NT2/D1 (cell line): ENCODE results near the gene TJP1.

Experiments used
- YY1 ChIP-seq: IDR thresholded peaks from 2 replicates; pipeline ENCODE4 v1.6.1; 2011; ENCODE audit not compliant: insufficient read length, insufficient read depth
- ZNF274 ChIP-seq: IDR thresholded peaks from 2 replicates; pipeline ENCODE4 v1.6.1; 2011; ENCODE audit warnings: mild to moderate bottlenecking, low read depth, low read length

DNA sequence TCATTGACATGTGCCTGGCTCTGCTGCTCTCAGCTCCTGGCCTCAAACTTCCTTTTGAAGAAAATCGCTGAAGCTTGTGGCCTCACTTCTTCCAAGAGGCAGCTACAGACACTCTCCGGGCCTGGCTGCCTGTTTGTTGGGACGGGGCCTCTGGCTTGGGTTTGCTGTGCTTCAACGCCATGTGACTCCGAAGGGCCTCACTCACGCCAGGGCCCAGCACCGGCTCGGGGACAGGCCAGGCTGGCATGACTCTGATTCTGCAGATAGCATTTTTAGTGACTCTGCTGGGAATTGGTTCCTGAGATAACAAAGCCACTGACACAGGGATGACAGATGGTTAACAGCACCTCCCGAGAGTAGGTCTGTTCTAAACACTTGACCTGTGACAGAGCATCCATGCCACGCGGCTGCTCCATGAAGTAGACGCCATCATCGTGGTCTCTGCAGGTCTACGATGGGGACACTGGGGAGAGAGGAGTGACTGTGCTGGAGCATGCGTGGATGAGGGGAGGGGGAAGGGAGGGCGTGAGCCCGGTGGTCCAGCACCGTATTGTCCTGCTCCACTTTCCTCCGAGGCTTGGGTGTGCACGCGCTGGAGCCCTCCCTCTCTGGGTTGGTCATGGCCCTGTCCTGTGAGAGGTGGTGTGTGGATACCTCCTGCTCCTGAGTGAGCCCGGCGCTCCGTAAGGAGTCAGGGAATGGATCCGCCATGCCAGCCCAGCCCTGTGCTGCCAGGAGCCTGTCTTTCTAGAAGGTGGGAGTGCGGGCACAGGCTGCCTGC, 133.6 kb downstream of the TJP1 start:
- TF ChIP-seq ZNF274 (no peak), YY1 (no peak)
